H1 (cell line): Measurements from ENCODE around the gene PNLIP. TPM values are rescaled to one million over a fixed set of nuclear protein-coding genes. Genes with fewer than 3 reads are reported as not detected.

Source experiments
- CTCF ChIA-PET: fragments of 300-600 bp; sonication (Branson Sonifier 250); formaldehyde crosslinking; loops from one replicate; lab custom pipeline; 2021; ENCODE audit not compliant: partially characterized antibody; lab: Charles Lee
- POLR2A ChIA-PET: fragments of 300-600 bp; sonication (Branson Sonifier 250); formaldehyde crosslinking; loops from one replicate; lab custom pipeline; 2021; ENCODE audit warnings: inconsistent platforms; ENCODE audit not compliant: partially characterized antibody; lab: Charles Lee
- DNase-seq, 2 experiments: peaks; one replicate each; pipeline versions ENCODE4 v3.0.0 to v3.0.0-alpha.2; 2010 to 2022; ENCODE audit warnings: low spot score in 2 of 2, low read depth in 1 of 2, mixed read lengths in 1 of 2
- FAIRE-seq: peaks from 2 replicates; lab custom pipeline; 2011; peaks lifted over from hg19 to GRCh38; lab: Jason Lieb, UNC
- H2AFZ ChIP-seq: 2 replicates; pipeline ENCODE4 v1.8.1; 2012; ENCODE audit warnings: low read length, inconsistent platforms
- H2AK5ac ChIP-seq: 2 replicates; pipeline ENCODE4 v1.6.1; 2013; ENCODE audit warnings: low read depth, low read length
- H2BK120ac ChIP-seq: replicated peaks from 2 replicates; pipeline ENCODE3; 2013; ENCODE audit warnings: low read depth, low read length, inconsistent platforms
- H2BK12ac ChIP-seq: 2 replicates; pipeline ENCODE4 v1.6.1; 2013; ENCODE audit warnings: low read depth, low read length
- H2BK15ac ChIP-seq: 2 replicates; pipeline ENCODE4 v1.6.1; 2013; ENCODE audit warnings: low read length
- H2BK20ac ChIP-seq: 2 replicates; pipeline ENCODE4 v1.6.1; 2013; ENCODE audit warnings: low read length
- H2BK5ac ChIP-seq: 2 replicates; pipeline ENCODE4 v1.6.1; 2013; ENCODE audit warnings: low read depth, low read length
- H3K14ac ChIP-seq: 2 replicates; pipeline ENCODE4 v1.6.1; 2013; ENCODE audit warnings: inconsistent platforms; ENCODE audit not compliant: insufficient read length
- H3K18ac ChIP-seq: 2 replicates; pipeline ENCODE4 v1.6.1; 2013; ENCODE audit warnings: low read length; ENCODE audit errors: extremely low read depth
- H3K23ac ChIP-seq: 2 replicates; pipeline ENCODE4 v1.6.1; 2013; ENCODE audit warnings: inconsistent platforms; ENCODE audit not compliant: insufficient read length
- H3K23me2 ChIP-seq: 2 replicates; pipeline ENCODE4 v1.6.1; 2013; ENCODE audit warnings: low read depth, low read length
- H3K27ac ChIP-seq: 2 replicates; pipeline ENCODE4 v1.6.1; 2011; ENCODE audit warnings: low read depth, low read length, inconsistent platforms
- H3K27me3 ChIP-seq, 4 experiments: replicated peaks in 1 of 4; 1 replicate in 1 of 4; 2 replicates in 3 of 4; pipeline versions ENCODE4 v1.6.1 to v1.8.1; 2011 to 2013; ENCODE audit warnings: low read length in 3 of 4, mild to moderate bottlenecking in 3 of 4, inconsistent platforms in 2 of 4, mixed read lengths in 2 of 4, moderate library complexity in 1 of 4; ENCODE audit not compliant: control insufficient read depth in 3 of 4, insufficient read depth in 3 of 4; ENCODE audit errors: extremely low read depth in 1 of 4
- H3K36me3 ChIP-seq, 4 experiments: 2 replicates each; pipeline versions ENCODE4 v1.6.1 to v1.8.1; 2011 to 2013; ENCODE audit warnings: mild to moderate bottlenecking in 4 of 4, low read length in 3 of 4, moderate library complexity in 2 of 4, control low read depth in 1 of 4, inconsistent platforms in 1 of 4; ENCODE audit not compliant: insufficient read depth in 4 of 4, control insufficient read depth in 2 of 4
- H3K4ac ChIP-seq: replicated peaks from 2 replicates; pipeline ENCODE3; 2013; ENCODE audit warnings: low read length, low read depth, mixed read lengths, inconsistent platforms; ENCODE audit not compliant: insufficient read length
- H3K4me1 ChIP-seq, 4 experiments: replicated peaks in 1 of 4; 1 replicate in 1 of 4; 2 replicates in 3 of 4; pipeline versions ENCODE4 v1.6.1 to v1.8.1; 2011 to 2013; ENCODE audit warnings: low read length in 3 of 4, inconsistent platforms in 2 of 4, mixed read lengths in 1 of 4; ENCODE audit not compliant: insufficient read depth in 4 of 4, control insufficient read depth in 3 of 4
- H3K4me2 ChIP-seq, 2 experiments: 2 replicates each; pipeline versions ENCODE4 v1.6.1 to v1.8.1; 2011 to 2013; ENCODE audit warnings: low read depth in 2 of 2, low read length in 2 of 2, control low read depth in 1 of 2, inconsistent platforms in 1 of 2, mild to moderate bottlenecking in 1 of 2; ENCODE audit not compliant: insufficient read depth in 1 of 2
- H3K4me3 ChIP-seq, 4 experiments: fragments of 200-600, 300-600 bp in 1 of 4; sonication (generic), shearing (Covaris generic), sonication (Bioruptor Twin) in 1 of 4; 2 replicates each; pipeline versions ENCODE4 v1.5.1 to v1.8.1; 2011 to 2016; ENCODE audit warnings: low read length in 4 of 4, low read depth in 3 of 4, control low read depth in 2 of 4, inconsistent platforms in 2 of 4, mild to moderate bottlenecking in 2 of 4, mixed read lengths in 1 of 4, moderate library complexity in 1 of 4; ENCODE audit not compliant: insufficient read depth in 2 of 4; ENCODE audit errors: extremely low read depth in 1 of 4
- H3K56ac ChIP-seq: replicated peaks from 2 replicates; pipeline ENCODE3; 2013; ENCODE audit warnings: low read depth, mild to moderate bottlenecking, mixed read lengths, low read length, inconsistent platforms; ENCODE audit not compliant: insufficient read length
- H3K79me1 ChIP-seq: 2 replicates; pipeline ENCODE4 v1.6.1; 2013; ENCODE audit warnings: low read depth, low read length, control low read depth
- H3K79me2 ChIP-seq, 2 experiments: 2 replicates each; pipeline versions ENCODE4 v1.6.1 to v1.8.1; 2012 to 2013; ENCODE audit warnings: low read length in 2 of 2, mild to moderate bottlenecking in 2 of 2, inconsistent platforms in 1 of 2; ENCODE audit not compliant: insufficient read depth in 2 of 2, control insufficient read depth in 1 of 2
- H3K9ac ChIP-seq, 4 experiments: replicated peaks in 1 of 4; 1 replicate in 1 of 4; 2 replicates in 3 of 4; pipeline versions ENCODE4 v1.6.1 to v1.8.1; 2011 to 2013; ENCODE audit warnings: low read depth in 3 of 4, low read length in 3 of 4, control low read depth in 2 of 4, mild to moderate bottlenecking in 2 of 4, moderate library complexity in 2 of 4, inconsistent platforms in 1 of 4; ENCODE audit errors: extremely low read depth in 1 of 4
- H3K9me3 ChIP-seq, 2 experiments: 2 replicates each; pipeline versions ENCODE4 v1.6.1 to v1.8.1; 2012 to 2013; ENCODE audit warnings: mild to moderate bottlenecking in 2 of 2, moderate library complexity in 2 of 2, control low read depth in 1 of 2, inconsistent platforms in 1 of 2, low read depth in 1 of 2, low read length in 1 of 2, mixed read lengths in 1 of 2; ENCODE audit not compliant: insufficient read depth in 2 of 2
- H4K20me1 ChIP-seq, 2 experiments: replicated peaks in 1 of 2; 2 replicates each; pipeline versions ENCODE3 to v1.8.1; 2011 to 2013; ENCODE audit warnings: inconsistent platforms in 2 of 2, low read length in 2 of 2, mild to moderate bottlenecking in 1 of 2; ENCODE audit not compliant: insufficient read depth in 2 of 2, control insufficient read depth in 1 of 2
- H4K5ac ChIP-seq: 2 replicates; pipeline ENCODE4 v1.6.1; 2013; ENCODE audit warnings: low read length, low read depth, mixed read lengths, inconsistent platforms; ENCODE audit not compliant: insufficient read length
- H4K8ac ChIP-seq: 2 replicates; pipeline ENCODE4 v1.8.0; 2013; ENCODE audit warnings: mild to moderate bottlenecking, moderate library complexity, low read length, inconsistent platforms; ENCODE audit not compliant: insufficient read depth; ENCODE audit errors: extremely low read depth
- H4K91ac ChIP-seq: replicated peaks from 2 replicates; pipeline ENCODE3; 2013; ENCODE audit warnings: low read length, mixed read lengths, inconsistent platforms; ENCODE audit not compliant: insufficient read length
- CBX5 ChIP-seq: fragments of 300-800, 300-1000 bp; sonication (generic); IDR thresholded peaks from 2 replicates; pipeline ENCODE4 v1.7.1; 2016; ENCODE audit warnings: antibody characterized with exemption, low read length, low read depth
- CHD1 ChIP-seq: IDR thresholded peaks from 2 replicates; pipeline ENCODE4 v1.6.1; 2012; ENCODE audit warnings: low read depth, low read length, improper control_type of control experiment
- CTCF ChIP-seq, 3 experiments: IDR thresholded peaks; 1 replicate in 2 of 3; 2 replicates in 1 of 3; pipeline versions ENCODE4 v1.5.1 to v1.6.1; 2011; ENCODE audit warnings: low read length in 3 of 3, mild to moderate bottlenecking in 3 of 3, inconsistent platforms in 2 of 3, low read depth in 1 of 3, moderate library complexity in 1 of 3; ENCODE audit not compliant: insufficient read depth in 1 of 3; ENCODE audit errors: control extremely low read depth in 1 of 3
- GTF2F1 ChIP-seq: IDR thresholded peaks from 2 replicates; pipeline ENCODE4 v1.6.1; 2012; ENCODE audit warnings: low read depth, low read length, improper control_type of control experiment, borderline replicate concordance
- HDAC2 ChIP-seq, 2 experiments: fragments of 300-600 bp in 1 of 2; sonication (generic) in 1 of 2; IDR thresholded peaks; 2 replicates each; pipeline ENCODE4 v1.6.1; 2011 to 2012; ENCODE audit warnings: low read depth in 2 of 2, low read length in 2 of 2, mild to moderate bottlenecking in 2 of 2, moderate library complexity in 2 of 2, borderline replicate concordance in 1 of 2, inconsistent platforms in 1 of 2
- RAD21 ChIP-seq, 2 experiments: IDR thresholded peaks in 1 of 2; conservative IDR thresholded peaks in 1 of 2; 2 replicates each; pipeline ENCODE4 v1.6.1; 2011; ENCODE audit warnings: low read depth in 2 of 2, low read length in 2 of 2, improper control_type of control experiment in 1 of 2, inconsistent platforms in 1 of 2, mild to moderate bottlenecking in 1 of 2, moderate library complexity in 1 of 2
- TAF7 ChIP-seq: optimal IDR thresholded peaks from 2 replicates; pipeline ENCODE3; 2011; ENCODE audit warnings: low read depth, mild to moderate bottlenecking, inconsistent platforms, low read length, moderate library complexity, borderline replicate concordance
- ZNF274 ChIP-seq: IDR thresholded peaks from 2 replicates; pipeline ENCODE4 v1.7.0; 2012; ENCODE audit warnings: low read length, borderline replicate concordance; ENCODE audit errors: extremely low read depth
- WGBS, 2 experiments: shearing (Covaris generic) in 1 of 2; methylation state at CpG; one replicate each; pipeline versions ENCODE4 v1.1.6 to v1.1.7; 2013 to 2015; ENCODE audit warnings: low lambda C conversion rate in 2 of 2, mixed read lengths in 2 of 2, inconsistent platforms in 1 of 2, low coverage in 1 of 2, missing lambda C conversion rate in 1 of 2; ENCODE audit not compliant: insufficient replicate concordance in 2 of 2, insufficient coverage in 1 of 2, insufficient read length in 1 of 2; ENCODE audit errors: extremely low coverage in 1 of 2, missing lambda C conversion rate in 1 of 2; 5-methylcytosine and 5-hydroxymethylcytosine counted together
- polyA plus RNA-seq, 7 experiments: library from polyadenylated mRNA; depleted of rRNA in 3 of 7; stranded (reverse) in 5 of 7; unstranded in 2 of 7; fragments of >200 nt in 5 of 7; fragments of 200-250 nt in 2 of 7; gene quantifications; 1 replicate in 5 of 7; 2 replicates in 1 of 7; 4 replicates in 1 of 7; pipeline versions ENCODE4 v1.2.1 to v1.2.3, GENCODE V29; 2011 to 2013; ENCODE audit warnings: missing spikeins in 2 of 7, mixed read lengths in 2 of 7
- total RNA-seq: library from RNA; stranded (reverse); fragmentation: NEBNext Ultra II Directional; extraction: Animal tissue kit (Norgen Biotek cat#: 25700); gene quantifications from 2 replicates; pipeline ENCODE4 v1.2.1, GENCODE V29; 2021

PNLIP gene
- total and polyA plus RNA-seq, 2 of the 8 experiments (the other 6 are each of a cell fraction or from before 2014, with no cell fraction given): not detected

GRCh38 chr10:116521424-116522290 lies 24.1 kb upstream of the PNLIP start:
- no peak overlapping the region for H2AK5ac ChIP-seq
- 50% methylated on average over 10 of the region's 10 CpGs; no CpG with 5 or more reads in 1 of the 2 experiments for WGBS, 2 experiments
- no peak overlapping the region for H3K4ac ChIP-seq
- no peak overlapping the region for H3K4me2 ChIP-seq
- H3K4me3 ChIP-seq: no peak overlapping the region
- no peak overlapping the region for H3K14ac ChIP-seq
- no peak overlapping the region for H3K18ac ChIP-seq
- no peak overlapping the region for H2BK20ac ChIP-seq
- H3K56ac ChIP-seq: no peak overlapping the region
- no peak overlapping the region for H4K8ac ChIP-seq
- H4K91ac ChIP-seq: no peak overlapping the region
- no peak overlapping the region for H2BK12ac ChIP-seq
- no peaks in the 10 kb centered on the region for H3K23me2 ChIP-seq
- H3K36me3 ChIP-seq: no peaks in the 10 kb centered on the region
- no peak overlapping the region for H3K27ac ChIP-seq
- H2AFZ ChIP-seq: no peak overlapping the region
- H3K9me3 ChIP-seq: no peaks in the 10 kb centered on the region
- H3K79me1 ChIP-seq: no peaks in the 10 kb centered on the region
- H2BK5ac ChIP-seq: no peak overlapping the region
- H4K20me1 ChIP-seq: no peaks in the 10 kb centered on the region
- DNase-seq (no peak), FAIRE-seq (no peak)
- H4K5ac ChIP-seq: no peak overlapping the region
- H3K79me2 ChIP-seq: no peaks in the 10 kb centered on the region
- no peak overlapping the region for H3K9ac ChIP-seq
- CTCF ChIA-PET: interaction anchor here (0.6 to 2.7 kb wide), 29 partner anchors 8 to 1077 kb away, joined by 3 to 14 read pairs (median 4); partner anchors contain the start of gene PNLIP
- no peaks in the 10 kb centered on the region for H3K27me3 ChIP-seq
- no peak overlapping the region for H2BK120ac ChIP-seq
- H3K23ac ChIP-seq: no peak overlapping the region
- H3K4me1 ChIP-seq: no peaks in the 10 kb centered on the region; a peak in 1 of 7 replicates
- POLR2A ChIA-PET: interaction anchor here (0.8 kb wide), 1 partner anchor 11 kb away, joined by 3 read pairs; no protein-coding TSS in a partner anchor
- H2BK15ac ChIP-seq: no peak overlapping the region
- no peak for TF ChIP-seq CHD1
- TF ChIP-seq HDAC2 (IDR thresholded peaks at IDR 0.05; ENCODE audit: borderline replicate concordance in 1 of 2, low read depth in 2 of 2, low read length in 2 of 2): no peak
- TF ChIP-seq ZNF274: no peak
- no peak for TF ChIP-seq TAF7
- TF ChIP-seq RAD21 (IDR thresholded peaks at IDR 0.05 in 1 of 2, conservative IDR thresholded peaks at IDR 0.05 in 1 of 2; ENCODE audit: low read depth in 2 of 2, low read length in 2 of 2): peak; percentile 45 to 55
- TF ChIP-seq GTF2F1: no peak
- peak in 2 of 3 experiments; percentile 46 to 48; a peak in 3 of 4 replicates for TF ChIP-seq CTCF (IDR thresholded peaks at IDR 0.05; ENCODE audit: control extremely low read depth in 1 of 3, insufficient read depth in 1 of 3, low read depth in 1 of 3, low read length in 3 of 3)
- TF ChIP-seq CBX5: no peak
